T-cell (primary cell): ENCODE measurements around the gene GABRD. TPM values are rescaled to one million over a fixed set of nuclear protein-coding genes. Genes with fewer than 3 reads are reported as not detected.

Experiments used
- ATAC-seq, 4 experiments: fragments of 200-7000 bp in 3 of 4; fragments of 150-1000 bp in 1 of 4; cut with Tn5 transposase; replicated peaks in 1 of 4; 1 replicate in 3 of 4; 2 replicates in 1 of 4; pipeline ENCODE4 v1.10.0; 2021; ENCODE audit warnings: moderate library complexity in 3 of 4, mild to moderate bottlenecking in 2 of 4, moderate number of reproducible peaks in 1 of 4
- CTCF ChIA-PET, 2 donors: fragments of 300-600 bp; sonication (Branson Sonifier 250); formaldehyde crosslinking; loops; one replicate each; lab custom pipeline; 2022; ENCODE audit warnings: antibody characterized with exemption in 2 of 2; lab: Charles Lee
- POLR2A ChIA-PET, 2 donors: fragments of 300-600 bp; sonication (Branson Sonifier 250); formaldehyde crosslinking; loops; one replicate each; lab custom pipeline; 2022; ENCODE audit warnings: antibody characterized with exemption in 2 of 2; lab: Charles Lee
- DNase-seq, 35 experiments: peaks; one replicate each; pipeline versions ENCODE4 v3.0.0 to v3.0.0-alpha.2; 2013 to 2023
- H3K27ac ChIP-seq: one replicate; pipeline ENCODE4 v1.5.1; 2013; ENCODE audit warnings: low read length
- H3K27me3 ChIP-seq, 2 experiments: replicated peaks in 1 of 2; 1 replicate in 1 of 2; 2 replicates in 1 of 2; pipeline versions ENCODE4 v1.6.1 to v1.7.0; 2013; ENCODE audit warnings: low read length in 1 of 2, mixed read lengths in 1 of 2; ENCODE audit not compliant: control insufficient read depth in 2 of 2, insufficient read depth in 2 of 2; ENCODE audit errors: extremely low read depth in 1 of 2
- H3K36me3 ChIP-seq, 2 donors: 1 replicate in 1 of 2; 2 replicates in 1 of 2; pipeline versions ENCODE4 v1.6.1 to v1.7.0; 2013; ENCODE audit warnings: low read length in 1 of 2; ENCODE audit not compliant: control insufficient read depth in 2 of 2, insufficient read depth in 1 of 2; ENCODE audit errors: extremely low read depth in 1 of 2
- H3K4me1 ChIP-seq, 2 experiments: 1 replicate in 1 of 2; 2 replicates in 1 of 2; pipeline versions ENCODE4 v1.6.1 to v1.7.0; 2013; ENCODE audit warnings: low read length in 2 of 2, mixed read lengths in 1 of 2; ENCODE audit not compliant: insufficient read depth in 2 of 2, control insufficient read depth in 1 of 2; ENCODE audit errors: extremely low read depth in 1 of 2
- H3K4me3 ChIP-seq, 2 donors: 1 replicate in 1 of 2; 2 replicates in 1 of 2; pipeline versions ENCODE4 v1.5.1 to v1.7.0; 2013; ENCODE audit warnings: mild to moderate bottlenecking in 2 of 2, low read length in 1 of 2, moderate library complexity in 1 of 2; ENCODE audit not compliant: control insufficient read depth in 1 of 2; ENCODE audit errors: extremely low read depth in 1 of 2
- H3K9me3 ChIP-seq: 2 replicates; pipeline ENCODE4 v1.7.0; 2013
- H3K27ac Mint-ChIP-seq, 2 donors: one replicate each; pipeline ENCODE4 v1.8.0; 2020 to 2021; ENCODE audit warnings: mild to moderate bottlenecking in 2 of 2, mixed read lengths in 2 of 2
- H3K27me3 Mint-ChIP-seq, 2 donors: one replicate each; pipeline ENCODE4 v1.8.0; 2021 to 2022; ENCODE audit warnings: mixed read lengths in 2 of 2
- H3K36me3 Mint-ChIP-seq: one replicate; pipeline ENCODE4 v1.8.0; 2021; ENCODE audit warnings: mixed read lengths
- H3K4me1 Mint-ChIP-seq, 3 donors: one replicate each; pipeline ENCODE4 v1.8.0; 2020 to 2022; ENCODE audit warnings: mixed read lengths in 3 of 3, mild to moderate bottlenecking in 1 of 3
- H3K4me3 Mint-ChIP-seq, 3 donors: one replicate each; pipeline ENCODE4 v1.8.0; 2020 to 2022; ENCODE audit warnings: mild to moderate bottlenecking in 3 of 3, mixed read lengths in 3 of 3, moderate library complexity in 3 of 3
- H3K9me3 Mint-ChIP-seq, 3 donors: one replicate each; pipeline ENCODE4 v1.8.0; 2020 to 2022; ENCODE audit warnings: mixed read lengths in 3 of 3
- WGBS: methylation state at CpG from one replicate; pipeline ENCODE4 v1.1.5; 2013; ENCODE audit warnings: missing lambda C conversion rate; ENCODE audit not compliant: insufficient coverage; 5-methylcytosine and 5-hydroxymethylcytosine counted together
- total RNA-seq, 35 experiments: library from RNA in 6 of 35; stranded (reverse) in 6 of 35; fragments of 120-200 nt in 1 of 35; gene quantifications; one replicate each; pipeline versions ENCODE4 v1.2.1 to v1.2.4 and lab custom pipeline; 2013 to 2026

GABRD gene
- total RNA-seq, 5 donors from 2014 or later (not counting 1 experiment from before 2014, with no cell fraction given), result 1.1 TPM; not detected in 4

- ATAC-seq (peak; percentile 96 to 99 (median 96)), DNase-seq (peak; percentile 82 to 98 (median 91))
- Mint-ChIP-seq H3K27me3 (peaks cover 4 to 11% of the 10 kb centered on the region in 2 donors), H3K27ac (peak within 1 kb of the TSS; percentile 8 to 68), H3K36me3 (no peaks in the 10 kb centered on the region), H3K4me3 (peak within 1 kb of the TSS; percentile 73 to 80 (median 79)), H3K4me1 (peaks cover 30 to 41% (median 30%) of the 10 kb centered on the region in 3 donors), H3K9me3 (no peaks in the 10 kb centered on the region)
- WGBS, result 2% methylated on average over 83 of the region's 83 CpGs
- Histone ChIP-seq H3K9me3 (no peaks in the 10 kb centered on the region), H3K36me3 (no peaks in the 10 kb centered on the region), H3K4me1 (peaks cover 2 to 41% of the 10 kb centered on the region in 2 experiments), H3K27me3 (peaks cover 0 to 48% of the 10 kb centered on the region in 2 experiments), H3K4me3 (peak within 1 kb of the TSS; percentile 76 to 88), H3K27ac (peak within 1 kb of the TSS; percentile 36)
- ChIA-PET POLR2A (no interaction called here), CTCF (no interaction called here)
Measured at GRCh38 chr1:2049718-2050431, 30.7 kb downstream of the GABRD start, which contains the start of gene PRKCZ. Gene PRKCZ, plus strand, starts transcription at chr1:2050411. Its CDS starts 220 bp downstream, at chr1:2050631.

GRCh38 chr1:2050461-2050792 lies 31.3 kb downstream of the GABRD start:
- ATAC-seq, result peak in 3 of 4 experiments; percentile 34 to 51 (median 47)
- H3K9me3 Mint-ChIP-seq, result no peaks in the 10 kb centered on the region
- Histone ChIP-seq H3K9me3 (no peaks in the 10 kb centered on the region), H3K4me1 (peaks cover 0 to 36% of the 10 kb centered on the region in 2 experiments), H3K4me3 (peak overlapping the region; percentile 56 to 68), H3K36me3 (peaks cover 0 to 1% of the 10 kb centered on the region in 2 donors), H3K27me3 (peaks cover 0 to 44% of the 10 kb centered on the region in 2 experiments), H3K27ac (no peak overlapping the region)
- under 1% methylated on average over 51 of the region's 51 CpGs for WGBS
- CTCF ChIA-PET, result interaction anchor here in 1 of 2 donors (0.6 kb wide), 1 partner anchor 551 kb away, joined by 3 read pairs; no protein-coding TSS in a partner anchor
- peaks cover 4 to 11% of the 10 kb centered on the region in 2 donors for H3K27me3 Mint-ChIP-seq
- peaks cover 26 to 35% (median 26%) of the 10 kb centered on the region in 3 donors for H3K4me1 Mint-ChIP-seq
- H3K4me3 Mint-ChIP-seq, result peak overlapping the region; percentile 39 to 75 (median 69)
- DNase-seq, result peak in 14 of 35 experiments; percentile 3 to 38 (median 26)
- POLR2A ChIA-PET, result no interaction called here
- peaks cover 2% of the 10 kb centered on the region for H3K36me3 Mint-ChIP-seq
- no peak overlapping the region for H3K27ac Mint-ChIP-seq

GRCh38 chr1:2050793-2051682 lies 31.9 kb downstream of the GABRD start:
- H3K36me3 Mint-ChIP-seq, result peaks cover 2% of the 10 kb centered on the region
- no peak overlapping the region for H3K27ac ChIP-seq
- peak overlapping the region; percentile 69 to 75 (median 71) for H3K4me3 Mint-ChIP-seq
- H3K27ac Mint-ChIP-seq, result peak overlapping the region in 1 of 2 donors; percentile 16
- ChIA-PET CTCF (interaction anchor here in 1 of 2 donors (0.6 kb wide), 1 partner anchor 552 kb away, joined by 3 read pairs; no protein-coding TSS in a partner anchor), POLR2A (interaction anchor here in 1 of 2 donors (0.6 kb wide), 1 partner anchor 28 kb away, joined by 3 read pairs; no protein-coding TSS in a partner anchor)
- peaks cover under 1 to 7% of the 10 kb centered on the region in 2 donors for H3K36me3 ChIP-seq
- DNase-seq (no peak), ATAC-seq (no peak)
- H3K27me3 Mint-ChIP-seq, result peaks cover 4 to 11% of the 10 kb centered on the region in 2 donors
- H3K9me3 Mint-ChIP-seq, result no peaks in the 10 kb centered on the region
- peaks cover 0 to 30% of the 10 kb centered on the region in 2 experiments for H3K4me1 ChIP-seq
- peak overlapping the region; percentile 56 to 68 for H3K4me3 ChIP-seq
- no peaks in the 10 kb centered on the region for H3K9me3 ChIP-seq
- H3K4me1 Mint-ChIP-seq, result peaks cover 22 to 30% (median 22%) of the 10 kb centered on the region in 3 donors
- H3K27me3 ChIP-seq, result peaks cover 0 to 38% of the 10 kb centered on the region in 2 experiments
- WGBS, result 23% methylated on average over 79 of the region's 84 CpGs

GRCh38 chr1:2052054-2052679 lies 33.0 kb downstream of the GABRD start:
- H3K9me3 Mint-ChIP-seq, result no peaks in the 10 kb centered on the region
- Histone ChIP-seq H3K9me3 (no peaks in the 10 kb centered on the region), H3K27ac (no peak overlapping the region), H3K4me1 (peaks cover 0 to 24% of the 10 kb centered on the region in 2 experiments), H3K4me3 (no peak overlapping the region), H3K36me3 (peaks cover 4 to 9% of the 10 kb centered on the region in 2 donors), H3K27me3 (peaks cover 0 to 27% of the 10 kb centered on the region in 2 experiments)
- H3K4me1 Mint-ChIP-seq, result peaks cover 22 to 30% (median 22%) of the 10 kb centered on the region in 3 donors
- H3K36me3 Mint-ChIP-seq, result peaks cover 2% of the 10 kb centered on the region
- ATAC-seq (no peak), DNase-seq (no peak)
- 88% methylated on average over 14 of the region's 16 CpGs for WGBS
- peak overlapping the region; percentile 69 to 75 (median 71) for H3K4me3 Mint-ChIP-seq
- POLR2A ChIA-PET, result no interaction called here
- H3K27me3 Mint-ChIP-seq, result peaks cover 4 to 9% of the 10 kb centered on the region in 2 donors
- CTCF ChIA-PET, result no interaction called here
- H3K27ac Mint-ChIP-seq, result peak overlapping the region in 1 of 2 donors; percentile 69

GRCh38 chr1:2052756-2053155 lies 33.6 kb downstream of the GABRD start:
- CTCF ChIA-PET, result no interaction called here
- DNase-seq, result no peak
- Mint-ChIP-seq H3K9me3 (no peaks in the 10 kb centered on the region), H3K4me3 (peak overlapping the region; percentile 40 to 69 (median 44)), H3K4me1 (peaks cover 22 to 30% (median 22%) of the 10 kb centered on the region in 3 donors), H3K27ac (peak overlapping the region in 1 of 2 donors; percentile 69), H3K36me3 (peaks cover 2% of the 10 kb centered on the region), H3K27me3 (peaks cover 4 to 8% of the 10 kb centered on the region in 2 donors)
- H3K27ac ChIP-seq, result no peak overlapping the region
- 94% methylated on average over 7 of the region's 10 CpGs for WGBS
- H3K9me3 ChIP-seq, result no peaks in the 10 kb centered on the region
- H3K4me1 ChIP-seq, result peaks cover 0 to 24% of the 10 kb centered on the region in 2 experiments
- H3K4me3 ChIP-seq, result no peak overlapping the region
- ATAC-seq, result no peak
- peaks cover 0 to 21% of the 10 kb centered on the region in 2 experiments for H3K27me3 ChIP-seq
- peaks cover 4 to 9% of the 10 kb centered on the region in 2 donors for H3K36me3 ChIP-seq
- POLR2A ChIA-PET, result no interaction called here
